Stimulated activated CD8-positive, alpha-beta memory T cell treated with anti-CD3 and anti-CD28 coated beads, Interleukin-12 subunit alpha, Interleukin-12 subunit beta, amount 100 ng/mL, for 24 hours (primary cell): Measurements from ENCODE around the gene ACSBG1.
A peak's percentile ranks its signal among the peaks of the same experiment; 100 is the strongest.
"Not testable (repeated sequence)": the region's sequence is repeated elsewhere in the genome, so short reads cannot be mapped to it uniquely, and the experiment has no call there.

Source experiments
- DNase-seq: peaks from one replicate; pipeline ENCODE4 v3.0.0-alpha.2; 2020; ENCODE audit errors: extremely low read depth

ACSBG1 gene

DNA sequence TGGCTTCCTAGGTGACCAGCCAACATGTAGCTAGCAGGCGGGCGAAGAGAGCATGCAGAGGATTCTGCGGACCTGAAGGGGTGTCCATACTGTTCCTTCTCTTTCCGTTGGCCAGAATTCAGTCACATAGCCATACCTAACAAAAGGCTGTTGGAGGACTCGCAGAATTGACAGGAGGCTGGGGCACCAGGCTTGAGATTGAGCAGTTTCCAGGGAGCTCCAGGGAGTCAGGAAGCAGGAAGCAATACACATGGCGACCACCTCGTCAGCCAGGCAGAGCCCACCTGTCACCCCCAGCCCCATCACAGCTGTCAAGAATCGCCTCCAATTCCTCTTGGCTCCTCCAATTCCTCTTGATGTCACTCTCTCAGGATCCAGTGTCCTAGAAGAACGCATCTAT lies 16.8 kb upstream of the ACSBG1 start:
- no peak for DNase-seq

DNA sequence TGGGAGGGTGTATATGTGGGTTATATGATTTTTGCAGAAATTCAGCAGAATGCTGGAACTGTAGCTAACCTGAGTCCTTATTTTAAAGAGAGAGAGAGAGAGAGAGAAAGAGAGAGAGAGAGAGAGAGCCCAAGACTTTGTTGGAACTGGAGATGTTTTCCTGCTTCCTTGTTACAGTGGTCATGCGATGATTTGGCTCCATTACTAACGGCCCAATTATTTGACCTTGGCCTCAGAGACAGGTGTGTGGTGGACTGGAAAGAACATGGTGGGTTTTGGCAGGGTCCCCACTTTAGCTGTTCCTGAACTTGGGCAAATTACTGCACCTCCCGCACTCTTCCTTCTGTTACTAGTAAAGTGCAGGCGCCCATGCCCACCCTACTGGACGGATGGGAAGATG lies 14.8 kb upstream of the ACSBG1 start:
- DNase-seq = no peak

DNA sequence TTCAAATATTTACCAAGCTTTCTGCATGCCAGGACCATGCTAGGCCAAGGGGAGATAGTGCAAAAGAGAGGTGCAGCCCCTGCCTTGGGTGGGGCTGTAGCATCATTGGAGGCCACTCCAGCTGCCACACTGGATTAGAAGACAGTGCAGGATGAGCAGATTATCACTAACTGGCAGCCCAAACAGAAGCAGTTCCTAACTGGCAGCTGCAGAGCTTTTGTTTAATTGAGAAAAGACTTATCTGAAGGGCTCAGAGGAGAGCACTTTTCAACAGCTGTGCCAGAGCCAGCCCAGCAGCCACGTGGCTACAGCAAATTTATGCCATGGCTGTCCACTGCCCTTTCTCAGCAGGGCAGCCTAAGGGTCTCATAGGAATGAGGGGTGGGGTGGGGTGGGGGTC lies 13.5 kb upstream of the ACSBG1 start:
- no peak for DNase-seq

DNA sequence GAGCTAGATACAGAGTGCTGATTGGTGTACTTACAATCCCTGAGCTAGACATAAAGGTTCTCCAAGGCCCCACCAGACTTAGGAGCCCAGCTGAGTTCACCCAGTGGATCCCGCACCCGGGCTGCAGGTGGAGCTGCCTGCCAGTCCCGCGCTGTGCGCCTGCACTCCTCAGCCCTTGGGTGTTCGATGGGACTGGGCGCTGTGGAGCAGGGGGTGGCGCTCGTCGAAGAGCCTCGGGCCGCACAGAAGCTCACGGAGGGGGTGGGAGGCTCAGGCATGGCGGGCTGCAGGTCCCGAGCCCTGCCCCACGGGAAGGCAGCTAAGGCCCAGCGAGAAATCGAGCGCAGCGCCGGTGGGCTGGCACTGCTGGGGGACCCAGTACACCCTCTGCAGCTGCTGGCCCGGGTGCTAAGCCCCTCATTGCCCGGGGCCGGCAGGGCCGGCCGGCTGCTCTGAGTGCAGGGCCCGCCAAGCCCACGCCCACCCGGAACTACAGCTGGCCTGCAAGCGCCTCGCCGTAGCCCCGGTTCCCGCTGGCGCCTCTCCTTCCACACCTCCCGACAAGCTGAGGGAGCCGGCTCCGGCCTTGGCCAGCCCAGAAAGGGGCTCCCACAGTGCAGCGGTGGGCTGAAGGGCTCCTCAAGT lies 11.7 kb upstream of the ACSBG1 start:
- DNase-seq = not testable (repeated sequence)

DNA sequence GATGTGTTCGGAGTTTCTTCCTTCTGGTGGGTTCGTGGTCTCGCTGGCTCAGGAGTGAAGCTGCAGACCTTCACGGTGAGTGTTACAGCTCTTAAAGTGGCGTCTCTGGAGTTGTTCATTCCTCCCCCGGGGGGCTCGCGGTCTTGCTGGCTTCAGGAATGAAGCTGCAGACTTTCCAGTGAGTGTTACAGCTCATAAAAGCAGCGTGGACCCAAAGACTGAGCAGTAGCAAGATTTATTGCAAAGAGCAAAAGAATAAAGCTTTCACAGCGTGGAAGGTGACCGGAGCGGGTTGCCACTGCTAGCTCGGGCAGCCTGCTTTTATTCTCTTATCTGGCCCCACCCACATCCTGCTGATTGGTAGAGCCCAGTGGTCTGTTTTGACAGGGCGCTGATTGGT lies 11.0 kb upstream of the ACSBG1 start:
- not testable (repeated sequence) for DNase-seq

DNA sequence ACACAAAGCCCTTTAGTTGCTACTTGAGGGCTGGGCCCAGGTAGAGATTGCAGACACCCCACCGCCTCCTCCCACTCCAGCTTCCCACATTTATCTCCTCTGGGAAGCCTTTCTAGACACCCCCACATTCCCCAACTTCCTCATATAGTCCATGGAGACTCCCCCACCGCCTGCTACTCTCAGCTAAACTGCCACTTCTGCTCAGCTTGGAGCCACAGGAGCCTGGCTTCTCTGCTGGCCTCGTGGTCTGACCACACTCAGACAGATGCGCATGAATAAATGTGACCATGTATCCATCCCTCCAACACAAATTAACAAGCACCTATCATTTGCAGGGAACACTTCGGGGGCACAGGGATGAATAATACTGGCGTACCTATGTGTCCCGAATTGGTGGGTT lies 10.5 kb upstream of the ACSBG1 start:
- DNase-seq = no peak

GRCh38 chr15:78244101-78244500 lies 9.7 kb upstream of the ACSBG1 start:
- no peak for DNase-seq

DNA sequence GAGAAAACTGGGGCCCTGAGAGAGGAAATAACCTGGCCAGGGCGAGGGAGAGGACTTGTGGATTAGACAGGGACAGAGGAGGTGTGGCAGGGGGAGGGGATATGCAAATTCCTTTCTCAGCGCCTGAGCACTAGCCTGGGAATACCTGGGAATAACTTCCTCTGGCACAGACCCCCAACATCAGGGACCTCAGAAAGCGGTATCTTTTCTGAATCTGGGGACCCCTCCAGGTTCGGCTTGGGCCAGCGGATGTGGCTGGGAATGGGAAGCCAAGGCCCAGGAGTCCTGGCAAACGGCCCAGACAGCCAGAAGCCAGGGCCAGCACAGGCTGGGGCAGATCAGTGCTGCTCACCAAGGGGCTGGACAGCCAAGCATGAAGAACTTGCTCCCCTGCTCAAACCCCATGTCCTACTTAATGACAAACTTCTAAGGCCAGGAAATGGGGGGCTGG lies 9.2 kb upstream of the ACSBG1 start:
- no peak for DNase-seq

- no peak for DNase-seq
Observed at GRCh38 chr15:78243058-78243457, 8.7 kb upstream of the ACSBG1 start.

DNA sequence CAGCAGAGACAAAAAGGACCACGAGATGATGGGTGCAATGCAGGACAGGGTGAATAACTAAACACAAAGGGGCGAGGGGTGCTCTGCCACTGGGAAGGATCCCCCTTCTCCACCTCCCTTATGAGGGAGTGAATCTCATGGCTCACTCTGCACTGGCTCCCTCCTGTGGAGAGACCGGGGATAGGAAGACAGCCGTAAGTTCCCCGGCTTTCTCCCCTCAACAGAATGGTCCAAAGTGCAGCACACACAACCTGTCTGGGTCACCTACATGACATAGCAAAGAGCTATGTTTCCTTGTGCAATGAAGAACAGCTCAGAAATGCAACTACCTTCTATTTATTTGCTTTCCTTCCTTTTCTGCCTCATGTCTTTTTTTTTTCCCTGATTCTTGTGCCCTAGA lies 7.8 kb upstream of the ACSBG1 start:
- no peak for DNase-seq

DNA sequence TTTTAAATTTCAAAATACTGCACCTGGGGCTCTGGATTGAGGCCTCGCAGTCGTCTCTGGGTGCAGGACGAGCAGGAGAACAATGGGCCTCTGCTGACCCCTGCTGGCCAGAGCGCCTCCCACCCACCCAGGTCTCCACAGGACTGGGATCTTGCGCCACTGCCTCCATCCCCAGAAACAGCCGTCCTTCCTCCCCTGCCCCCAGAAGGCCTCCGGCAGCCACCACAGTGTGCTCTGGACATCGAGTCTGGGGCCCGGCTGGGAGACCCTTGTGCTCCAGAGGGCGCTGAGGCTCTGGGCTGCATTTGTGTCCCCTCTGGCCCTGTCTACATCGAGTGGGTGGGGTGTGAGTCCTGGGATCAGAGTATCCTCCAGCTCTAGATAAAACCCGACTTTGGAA lies 6.7 kb upstream of the ACSBG1 start:
- peak; percentile 46 for DNase-seq

DNA sequence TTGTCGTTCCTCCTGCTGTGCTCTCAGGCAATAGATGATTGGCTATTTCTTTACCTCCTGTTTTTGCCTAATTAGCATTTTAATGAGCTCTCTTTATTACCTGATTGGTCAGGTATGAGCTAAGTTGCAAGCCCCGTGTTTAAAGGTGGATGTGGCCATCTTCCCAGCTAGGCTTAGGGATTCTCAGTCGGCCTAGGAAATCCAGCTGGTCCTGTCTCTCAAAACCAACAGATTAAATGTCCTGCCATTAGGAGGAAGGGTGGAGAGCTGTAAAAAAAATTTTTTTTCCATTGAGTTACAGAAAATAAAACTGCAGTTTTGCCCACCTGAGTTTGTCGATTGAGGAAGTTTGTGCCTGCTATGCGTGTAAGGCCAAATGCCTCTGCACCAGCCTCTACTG lies 5.4 kb upstream of the ACSBG1 start:
- DNase-seq = no peak

- DNase-seq = no peak
Observed at GRCh38 chr15:78237146-78237545, 2.8 kb upstream of the ACSBG1 start.

DNA sequence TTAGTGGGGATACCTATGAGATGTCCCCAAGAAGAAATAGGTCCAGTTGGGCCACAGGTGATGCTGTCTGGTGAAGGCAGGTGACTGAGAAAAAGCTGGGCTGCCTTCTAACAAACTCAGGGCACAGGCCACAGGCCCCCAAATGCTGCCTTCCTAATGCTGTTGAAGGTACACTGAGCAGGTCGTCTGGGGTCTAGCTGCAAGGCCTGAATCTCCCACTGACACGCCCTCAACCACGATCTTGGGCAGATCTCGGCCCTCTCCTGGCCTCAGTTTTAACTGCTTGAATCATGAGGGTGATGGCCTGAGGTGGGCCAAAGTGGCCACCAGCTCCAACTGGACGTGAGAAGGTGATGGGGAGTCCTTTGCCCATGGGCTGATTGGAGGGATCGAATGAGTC lies 2.1 kb upstream of the ACSBG1 start:
- DNase-seq = no peak

GRCh38 chr15:78233496-78233895 lies 869 bp downstream of the ACSBG1 start:
- no peak for DNase-seq

GRCh38 chr15:78232951-78233350 lies 1.4 kb downstream of the ACSBG1 start:
- no peak for DNase-seq

DNA sequence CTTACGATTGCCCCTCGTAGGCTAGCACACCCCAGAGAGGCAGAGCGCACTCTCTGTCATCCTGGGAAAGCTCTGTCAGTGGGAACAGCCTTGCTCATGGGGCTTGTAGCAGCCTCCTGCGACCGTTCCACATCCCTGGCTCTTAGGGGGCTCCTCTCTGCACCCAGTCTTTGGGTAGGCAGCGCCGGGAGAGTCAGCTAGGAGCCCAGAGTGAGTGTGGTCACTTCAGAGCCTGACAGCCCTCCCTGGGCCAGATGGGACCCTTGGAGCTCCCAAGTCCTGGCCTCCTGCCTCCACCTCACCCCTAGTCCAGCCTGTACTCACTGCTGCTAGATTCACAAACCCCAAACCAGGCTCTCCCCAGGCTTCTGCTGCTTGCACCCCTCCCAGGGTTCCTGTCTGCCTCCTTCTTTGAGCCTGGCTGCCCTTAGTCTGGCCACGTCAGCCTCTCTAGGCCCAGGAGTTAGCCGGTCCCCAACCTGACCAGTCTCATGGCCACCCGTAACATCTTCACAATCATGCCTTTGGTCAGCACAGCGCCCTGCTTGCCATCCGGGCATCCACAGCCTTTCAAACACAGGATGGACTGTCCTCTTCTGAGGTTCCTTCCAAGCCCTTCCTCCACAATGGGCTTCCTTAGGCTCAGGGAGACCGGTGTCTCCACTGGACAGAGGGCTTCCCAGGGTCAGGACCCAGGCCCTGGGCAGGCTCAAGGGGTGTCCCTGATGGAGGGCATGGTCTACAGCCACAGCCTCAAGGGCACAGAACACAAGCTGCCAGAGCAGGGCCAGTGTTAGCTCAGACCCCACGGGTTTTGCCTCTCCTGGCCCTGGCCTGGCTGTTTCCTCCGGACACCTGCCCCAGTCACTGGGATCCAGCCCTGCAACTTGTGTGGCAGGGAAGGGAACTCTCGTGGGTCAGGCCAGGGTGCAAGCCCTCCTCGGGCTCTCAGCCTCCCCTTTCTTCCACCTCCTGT lies 4.6 kb downstream of the ACSBG1 start:
- DNase-seq = no peak

DNA sequence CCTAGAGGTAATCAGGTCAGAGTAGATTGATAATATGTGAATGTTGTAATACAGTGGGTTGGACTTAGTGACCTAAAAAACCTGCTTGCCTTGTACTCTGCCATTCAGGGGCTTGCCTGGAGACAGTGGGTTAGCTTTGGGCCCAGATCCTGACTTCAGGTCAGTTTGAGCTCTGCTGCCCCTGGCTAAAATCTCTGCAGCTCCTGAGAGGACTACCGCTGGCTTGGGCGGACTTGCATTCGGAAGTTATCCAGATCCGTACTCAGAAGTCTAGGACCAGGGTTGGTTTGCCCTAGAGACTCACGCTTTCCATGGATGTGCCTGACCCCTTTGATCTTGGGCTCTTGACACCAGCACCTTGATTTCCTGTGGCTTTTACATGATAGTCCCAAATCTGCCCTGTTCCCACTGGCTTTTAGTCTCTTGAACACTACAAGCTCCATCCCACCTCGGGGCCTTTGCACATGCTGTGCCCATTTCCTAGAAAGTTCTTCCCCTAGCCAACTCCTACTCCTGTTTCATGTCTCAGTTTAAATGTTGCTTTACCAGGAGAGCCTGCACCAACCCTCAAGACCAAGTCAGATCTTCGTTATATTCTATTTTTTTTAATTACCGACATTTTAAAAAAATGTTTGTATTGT lies 5.9 kb downstream of the ACSBG1 start:
- DNase-seq = no peak

DNA sequence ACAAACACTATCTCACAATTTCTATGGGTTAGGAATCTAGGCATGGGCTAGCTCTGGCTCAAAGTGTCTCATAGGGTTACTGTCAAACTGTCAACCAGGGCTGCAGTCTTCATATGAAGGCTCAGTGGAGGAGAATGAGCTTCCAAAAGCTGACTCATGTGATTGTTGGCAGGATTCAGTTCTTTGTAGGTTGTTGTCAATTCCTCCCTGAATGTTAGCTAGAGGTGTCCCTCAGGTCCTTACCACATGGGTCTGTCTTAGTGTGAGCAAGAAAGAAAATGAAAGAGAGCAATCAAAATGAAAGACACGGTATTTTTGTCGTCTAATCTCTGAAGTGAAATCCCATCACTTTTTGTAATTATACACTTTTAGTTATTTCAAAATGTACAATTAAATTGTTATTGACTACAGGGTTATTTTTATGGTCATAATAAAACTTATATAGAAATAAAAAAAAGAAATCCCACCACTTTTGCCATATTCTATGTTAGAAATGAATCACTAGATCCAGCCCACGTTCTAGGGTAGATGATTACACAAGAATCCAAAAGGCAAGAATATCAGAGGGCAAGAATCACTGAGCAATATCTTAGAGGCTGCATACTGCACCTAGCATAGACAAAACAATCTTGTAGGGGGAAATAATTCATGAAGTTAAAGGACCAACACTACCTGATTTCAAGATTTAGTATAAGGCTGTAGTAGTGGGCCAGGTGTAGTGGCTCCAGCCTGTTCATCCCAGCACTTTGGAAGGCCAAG lies 8.4 kb downstream of the ACSBG1 start:
- DNase-seq = no peak

- no peak for DNase-seq
Observed at GRCh38 chr15:78224023-78224411, 10.3 kb downstream of the ACSBG1 start.

DNA sequence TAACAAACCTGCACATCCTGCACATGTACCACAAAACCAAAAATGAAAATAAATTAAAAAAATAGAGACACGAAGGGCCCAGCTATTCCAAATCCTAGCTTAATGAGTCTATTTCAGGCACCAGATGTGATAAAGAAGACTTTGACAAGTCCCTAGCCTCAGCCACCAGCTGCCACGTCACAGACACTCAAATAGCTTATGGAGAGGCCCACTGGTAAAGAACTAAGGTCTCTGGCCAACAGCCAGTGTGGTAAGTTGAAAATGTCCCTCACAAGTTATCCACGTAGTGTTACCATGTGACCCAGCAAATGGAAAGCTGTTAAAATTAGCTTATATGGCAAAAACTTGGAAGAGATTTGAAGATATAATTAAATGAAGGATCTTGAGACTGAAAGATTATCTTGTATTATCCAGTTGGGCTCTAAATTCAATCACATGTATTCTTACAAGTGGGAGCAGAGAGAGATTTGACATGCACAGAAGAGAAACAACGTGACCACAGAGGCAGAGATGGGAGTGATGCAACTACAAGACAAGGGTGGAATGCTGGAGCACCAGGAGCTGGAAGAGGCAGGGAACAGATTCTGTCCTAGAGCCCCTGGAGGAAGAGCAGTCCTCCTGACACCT lies 10.9 kb downstream of the ACSBG1 start:
- DNase-seq = no peak
